Jurkat, Clone E6-1 (cell line): ENCODE results near the gene PLOD1.
A peak's percentile ranks its signal among the peaks of the same experiment; 100 is the strongest.
"Not testable (repeated sequence)": the region's sequence is repeated elsewhere in the genome, so short reads cannot be mapped to it uniquely, and the experiment has no call there.

Source experiments
- DNase-seq: peaks from one replicate; pipeline ENCODE4 v3.0.0-alpha.2; 2011; ENCODE audit warnings: low read depth, low spot score
- H3K4me3 ChIP-seq: 2 replicates; pipeline ENCODE4 v1.5.1; 2011; ENCODE audit warnings: mild to moderate bottlenecking, low read length, control low read depth, moderate library complexity

PLOD1 gene

GRCh38 chr1:11991969-11992676, 57.6 kb downstream of the PLOD1 start:
- no peak for DNase-seq
- H3K4me3 ChIP-seq = no peak overlapping the region

- no peak overlapping the region for H3K4me3 ChIP-seq
- no peak for DNase-seq
Measured at GRCh38 chr1:11997081-11997850, 62.7 kb downstream of the PLOD1 start.

- no peak for DNase-seq
- H3K4me3 ChIP-seq = no peak overlapping the region
Measured at GRCh38 chr1:11998636-11999035, 64.1 kb downstream of the PLOD1 start.

- no peak for DNase-seq
Measured at GRCh38 chr1:11999236-11999635, 64.7 kb downstream of the PLOD1 start.

GRCh38 chr1:12001249-12001917, 66.9 kb downstream of the PLOD1 start:
- H3K4me3 ChIP-seq = no peak overlapping the region
- peak; percentile 29 for DNase-seq

More at GRCh38 chr1:11999236-11999635, 64.7 kb downstream of the PLOD1 start:
- no peak overlapping the region for H3K4me3 ChIP-seq

GRCh38 chr1:12001996-12002493, 67.5 kb downstream of the PLOD1 start:
- DNase-seq = no peak

GRCh38 chr1:12003762-12004161, 69.2 kb downstream of the PLOD1 start:
- no peak overlapping the region for H3K4me3 ChIP-seq
- DNase-seq = no peak

More at GRCh38 chr1:12001996-12002493, 67.5 kb downstream of the PLOD1 start:
- no peak overlapping the region for H3K4me3 ChIP-seq

- no peak overlapping the region for H3K4me3 ChIP-seq
- DNase-seq = no peak
Measured at GRCh38 chr1:12005488-12006166, 71.1 kb downstream of the PLOD1 start.

- DNase-seq = no peak
Measured at GRCh38 chr1:12006167-12006921, 71.8 kb downstream of the PLOD1 start.

GRCh38 chr1:12007204-12007603, 72.7 kb downstream of the PLOD1 start:
- no peak for DNase-seq
- H3K4me3 ChIP-seq = no peak overlapping the region

More at GRCh38 chr1:12006167-12006921, 71.8 kb downstream of the PLOD1 start:
- no peak overlapping the region for H3K4me3 ChIP-seq

GRCh38 chr1:12008355-12008754, 73.8 kb downstream of the PLOD1 start:
- H3K4me3 ChIP-seq, DNase-seq: not testable (repeated sequence)

- DNase-seq = no peak
- H3K4me3 ChIP-seq = no peak overlapping the region
Measured at GRCh38 chr1:12009318-12009947, 74.9 kb downstream of the PLOD1 start.

GRCh38 chr1:12010746-12011570, 76.4 kb downstream of the PLOD1 start:
- no peak overlapping the region for H3K4me3 ChIP-seq
- no peak for DNase-seq

- H3K4me3 ChIP-seq = no peak overlapping the region
- no peak for DNase-seq
Measured at GRCh38 chr1:12011998-12012397, 77.5 kb downstream of the PLOD1 start.

GRCh38 chr1:12012560-12013316, 78.2 kb downstream of the PLOD1 start:
- no peak for DNase-seq
- no peak overlapping the region for H3K4me3 ChIP-seq

- no peak overlapping the region for H3K4me3 ChIP-seq
- peak; percentile 23 for DNase-seq
Measured at GRCh38 chr1:12014141-12014991, 79.8 kb downstream of the PLOD1 start.
